GM12865 (cell line): ENCODE measurements around the gene BAG5.

ENCODE experiments used
- DNase-seq: peaks from one replicate; pipeline ENCODE4 v3.0.0; 2010; ENCODE audit warnings: low read depth
- H3K4me3 ChIP-seq: 2 replicates; pipeline ENCODE4 v1.5.1; 2011; ENCODE audit warnings: mild to moderate bottlenecking, low read depth, low read length, control low read depth
- CTCF ChIP-seq: IDR thresholded peaks from 2 replicates; pipeline ENCODE4 v1.5.1; 2011; ENCODE audit warnings: low read length, control low read depth, low read depth, inconsistent platforms; ENCODE audit not compliant: insufficient read depth; ENCODE audit errors: missing control alignments

BAG5 gene

DNA sequence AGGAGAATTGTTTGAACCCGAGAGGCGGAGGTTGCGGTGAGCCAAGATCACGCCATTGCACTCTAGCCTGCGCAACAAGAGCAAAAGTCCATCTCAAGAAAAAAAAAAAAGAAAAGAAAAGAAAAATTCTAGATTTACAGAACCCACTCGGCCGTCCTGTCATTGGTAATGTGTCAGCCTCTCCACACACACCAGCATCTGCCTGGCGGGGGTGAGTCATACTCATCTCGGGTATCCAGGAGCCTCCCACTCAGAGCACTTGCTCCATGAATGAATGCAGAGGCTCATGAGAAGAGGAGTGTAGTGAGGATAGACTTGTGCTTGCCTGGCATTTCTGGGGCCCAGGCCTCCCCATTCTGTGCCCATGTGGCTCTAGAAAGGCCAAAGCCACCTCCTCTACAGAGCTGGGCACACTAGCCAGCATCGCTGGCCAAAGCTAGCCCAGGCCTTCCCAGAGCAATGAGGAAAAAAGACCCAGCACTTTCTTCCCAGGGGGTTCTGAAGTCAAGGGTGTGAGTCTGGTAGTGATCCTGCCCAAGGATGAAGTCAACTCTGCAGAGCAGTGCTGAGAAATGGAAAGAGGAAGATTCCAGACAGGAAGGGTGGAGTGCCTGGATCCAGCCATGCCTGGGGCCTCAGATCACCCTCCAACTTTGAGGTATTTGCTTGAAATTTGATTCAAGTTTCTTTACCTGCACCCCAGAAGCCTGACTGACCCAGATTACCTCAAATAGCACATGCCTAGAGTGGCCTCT, 35.3 kb upstream of the BAG5 start:
- H3K4me3 ChIP-seq: no peak overlapping the region
- TF ChIP-seq CTCF: no peak
- DNase-seq: no peak

GRCh38 chr14:103594265-103594664, 31.8 kb upstream of the BAG5 start:
- TF ChIP-seq CTCF: no peak
- no peak overlapping the region for H3K4me3 ChIP-seq
- no peak for DNase-seq

GRCh38 chr14:103593577-103593976, 31.1 kb upstream of the BAG5 start:
- no peak for TF ChIP-seq CTCF
- no peak overlapping the region for H3K4me3 ChIP-seq
- peak; percentile 82 for DNase-seq

DNA sequence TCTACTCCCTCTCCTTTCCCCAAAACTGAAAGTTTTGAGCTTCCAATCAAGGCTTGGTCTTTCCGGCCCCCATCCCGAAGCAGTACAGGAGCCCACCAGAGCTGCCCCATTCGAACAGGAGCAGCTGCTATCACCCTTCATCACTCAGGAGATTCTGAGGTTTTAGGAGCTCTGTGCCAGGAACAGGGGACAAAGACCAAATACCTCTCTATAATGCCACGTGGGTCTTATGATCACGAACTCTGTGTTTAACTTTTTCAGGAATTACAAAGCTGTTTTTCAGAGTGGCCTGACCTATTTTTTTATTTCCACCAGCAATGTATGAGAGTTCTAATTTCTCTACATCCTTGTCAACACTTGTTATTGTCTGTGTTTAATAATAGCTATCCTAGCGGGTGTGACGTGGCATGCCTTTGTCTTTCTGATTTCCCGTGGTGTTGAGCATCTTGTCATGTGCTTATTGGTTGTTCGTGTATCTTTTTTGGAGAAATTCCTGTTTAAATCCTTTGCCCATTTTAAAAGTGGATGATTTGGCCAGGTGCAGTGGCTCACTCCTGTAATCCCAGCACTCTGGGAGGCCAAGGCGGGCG, 22.0 kb upstream of the BAG5 start:
- DNase-seq: no peak
- H3K4me3 ChIP-seq: no peak overlapping the region
- TF ChIP-seq CTCF: no peak

DNA sequence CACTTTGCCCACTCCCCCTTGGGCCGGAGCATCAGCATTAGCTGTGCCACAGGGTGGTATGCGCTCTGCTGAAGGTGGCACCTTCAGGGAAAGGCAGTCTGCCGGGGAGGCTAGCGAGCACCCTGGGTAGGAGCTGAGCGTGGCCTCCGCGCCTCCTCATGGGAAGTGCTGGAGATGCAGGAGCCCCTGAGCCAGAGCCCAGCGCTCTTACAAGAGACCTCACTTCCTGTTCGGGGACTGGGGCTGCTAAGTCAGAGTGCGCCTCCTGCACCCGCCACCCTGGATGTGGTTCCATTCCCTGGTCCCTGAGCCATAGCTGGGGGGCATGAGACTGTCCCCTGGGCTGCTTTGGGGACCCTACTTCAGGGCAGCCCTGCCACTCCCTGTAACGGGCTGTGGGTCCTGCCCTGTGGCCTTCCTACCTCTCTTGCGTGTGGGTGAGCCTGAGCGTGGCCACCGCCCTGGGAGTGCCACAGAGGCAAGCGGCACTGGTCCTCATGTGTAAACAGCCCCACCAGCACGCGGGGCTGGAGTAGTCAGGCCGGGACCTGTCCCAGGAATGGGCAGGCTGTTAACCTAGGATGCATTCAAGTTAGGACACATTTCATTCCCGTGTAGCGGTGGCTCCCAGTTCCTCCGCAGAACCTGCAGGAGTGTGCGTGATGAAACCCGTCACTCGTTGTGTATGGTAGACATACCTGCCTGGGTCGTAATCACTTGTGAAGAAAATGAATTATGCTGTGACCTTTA, 19.7 kb upstream of the BAG5 start:
- DNase-seq: no peak

GRCh38 chr14:103581206-103581605, 18.7 kb upstream of the BAG5 start:
- DNase-seq: no peak
- no peak for TF ChIP-seq CTCF
- no peak overlapping the region for H3K4me3 ChIP-seq

More for the DNA sequence above, 19.7 kb upstream of the BAG5 start:
- no peak overlapping the region for H3K4me3 ChIP-seq
- no peak for TF ChIP-seq CTCF
